ENCODE results near the gene TMEM240.
A peak's percentile ranks its signal among the peaks of the same experiment; 100 is the strongest.
"Not testable (repeated sequence)": the region's sequence is repeated elsewhere in the genome, so short reads cannot be mapped to it uniquely, and the experiment has no call there.

The TMEM240 gene

DNA sequence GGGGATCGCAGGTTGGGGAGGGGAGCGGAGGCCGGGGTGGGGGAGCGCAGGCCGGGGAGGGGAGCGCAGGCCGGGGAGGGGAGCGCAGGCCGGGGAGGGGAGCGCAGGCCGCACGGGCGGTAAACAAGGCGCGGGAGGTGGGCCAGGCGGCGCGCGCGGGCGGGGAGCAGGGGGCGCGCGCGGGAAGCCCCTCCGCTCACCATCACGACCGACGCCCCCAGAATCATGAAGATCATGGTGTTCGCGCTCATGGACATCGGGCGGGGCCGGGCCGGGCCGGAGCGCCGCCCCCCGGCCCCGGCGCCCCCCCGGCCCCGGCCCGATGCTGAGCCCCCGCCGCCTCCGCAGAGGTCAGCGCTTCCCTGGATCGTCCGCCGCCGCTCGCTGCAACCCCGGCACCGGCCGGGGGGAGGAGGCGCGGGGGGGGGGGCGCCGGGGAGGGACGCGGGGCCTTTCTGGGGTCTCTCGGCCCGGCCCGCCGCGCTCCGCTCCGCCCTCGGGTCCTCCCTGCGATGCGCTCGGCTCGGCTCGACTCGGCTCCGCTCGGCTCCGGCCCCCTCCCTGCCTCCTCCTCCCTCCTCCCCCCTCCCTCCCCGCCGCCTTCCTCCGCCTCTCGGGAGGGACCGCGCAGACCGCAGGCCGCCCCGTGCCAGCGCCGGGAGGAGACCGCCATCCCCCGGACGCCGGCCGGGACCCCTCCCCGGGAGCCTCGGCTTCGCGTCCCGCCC lies at the start of gene TMEM240:
Gene TMEM240 (minus strand): TSS at position 535 of the 728 bp plus-strand sequence. CDS start 278 bp downstream, at position 257.
- DNase-seq: no peak

DNA sequence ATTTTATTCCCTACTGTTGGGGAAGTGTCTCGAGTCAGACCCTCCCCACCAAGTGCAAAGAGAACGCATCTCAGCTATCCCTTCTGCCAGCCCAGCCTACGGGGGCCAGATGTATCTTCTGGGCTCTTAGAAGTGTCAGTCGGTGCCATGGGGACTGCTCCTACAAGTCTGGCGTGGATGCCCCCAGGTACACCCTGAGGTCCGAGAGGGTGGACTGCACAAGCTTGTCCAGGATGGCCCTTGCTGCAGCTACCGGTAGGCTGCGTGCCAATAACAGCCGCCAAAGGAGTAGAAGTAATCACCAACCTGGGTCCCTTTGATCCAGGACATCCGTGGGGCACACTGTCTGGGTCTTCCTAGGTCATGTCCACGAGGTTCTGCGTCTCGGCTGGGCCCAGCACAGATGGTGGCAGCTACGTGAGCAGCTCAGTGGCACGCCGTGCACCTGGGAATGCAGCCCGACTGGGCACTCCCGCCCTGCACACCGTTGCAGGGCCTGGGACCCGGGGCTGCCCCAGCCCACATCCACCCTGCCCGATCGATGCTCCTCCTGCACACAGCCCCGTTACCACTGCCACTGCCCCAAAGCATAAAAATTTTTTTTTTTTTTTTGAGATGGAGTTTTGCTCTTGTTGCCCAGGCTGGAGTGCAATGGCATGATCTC lies 43.1 kb upstream of the TMEM240 start:
- no peak for DNase-seq

GRCh38 chr1:1582585-1583346 lies 42.3 kb upstream of the TMEM240 start:
- no peak for DNase-seq

GRCh38 chr1:1578371-1578940 lies 38.0 kb upstream of the TMEM240 start:
- DNase-seq: no peak

DNA sequence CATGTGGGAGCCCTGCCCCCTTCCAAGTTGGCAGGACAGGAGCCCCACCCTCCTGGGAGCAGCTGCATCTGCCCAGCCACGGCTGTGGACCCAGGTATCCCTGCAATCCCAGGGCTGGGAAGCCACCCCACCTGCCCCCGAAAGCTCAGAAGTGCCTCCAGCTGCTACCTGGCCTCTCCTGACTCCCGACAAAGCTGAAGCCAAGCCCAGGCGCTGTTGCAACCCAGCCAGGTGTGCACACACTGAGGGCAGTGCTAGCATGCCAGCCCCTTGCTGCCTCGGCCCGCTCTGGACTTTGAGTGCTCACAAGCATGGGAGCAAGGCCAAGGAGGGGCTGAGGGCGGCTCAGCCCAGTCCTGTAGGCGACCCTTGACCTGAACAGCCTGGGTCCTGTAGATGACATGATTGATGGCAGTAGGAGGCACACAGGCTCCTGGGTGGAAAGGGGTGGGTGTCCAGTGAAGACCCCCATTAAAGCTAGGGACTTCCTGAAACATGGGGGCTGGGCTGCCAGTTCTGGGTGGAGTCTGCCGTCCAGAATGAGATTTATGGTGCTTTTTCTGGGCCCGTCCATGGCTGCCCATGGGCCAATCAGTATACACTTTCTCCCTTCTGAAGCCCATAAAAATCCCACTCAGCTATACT lies 37.1 kb upstream of the TMEM240 start:
- no peak for DNase-seq

DNA sequence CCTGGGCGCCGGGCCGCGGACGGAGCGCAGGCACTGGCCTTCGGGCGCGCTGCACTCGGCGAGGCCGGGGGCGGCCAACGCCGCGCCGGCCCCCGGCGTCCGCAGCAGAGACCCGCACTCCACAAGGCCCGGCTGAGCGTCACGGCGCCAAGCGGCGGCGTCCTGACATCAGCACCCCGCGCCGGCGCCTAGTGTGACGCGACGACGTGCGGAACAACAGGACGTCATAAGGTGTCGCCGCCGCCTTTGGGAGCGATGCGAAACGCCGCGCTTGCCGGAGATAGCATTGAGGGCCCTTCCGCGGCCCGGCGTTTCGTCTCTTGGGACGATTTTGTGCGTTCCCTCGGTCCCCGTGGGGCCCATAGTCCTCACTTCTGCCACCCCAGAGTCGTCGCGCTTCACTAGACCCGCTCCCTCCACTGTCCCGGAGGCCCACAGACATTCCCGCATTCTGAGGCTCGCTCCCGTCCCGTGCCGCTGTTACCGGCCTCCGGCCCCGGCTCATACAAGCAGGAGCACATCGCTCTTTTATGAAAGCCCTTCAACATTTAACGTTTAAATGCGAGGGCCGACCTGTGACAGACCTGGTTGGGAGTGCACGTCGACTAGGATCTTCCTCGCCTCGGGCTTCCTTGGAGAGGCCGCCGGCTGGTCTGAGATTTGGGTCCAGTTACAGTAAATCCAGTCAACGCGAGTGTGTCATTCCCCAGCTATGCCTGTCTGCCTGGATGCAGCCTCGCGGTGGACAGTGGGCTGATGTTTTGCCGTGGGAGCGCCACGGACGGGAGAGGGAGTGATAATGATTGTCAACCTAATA lies 34.5 kb upstream of the TMEM240 start, which contains the start of gene SSU72:
Gene SSU72 (minus strand): TSS at position 143 of the 817 bp plus-strand sequence. CDS start 306 bp downstream, outside the sequence.
- DNase-seq: peak; percentile 88

DNA sequence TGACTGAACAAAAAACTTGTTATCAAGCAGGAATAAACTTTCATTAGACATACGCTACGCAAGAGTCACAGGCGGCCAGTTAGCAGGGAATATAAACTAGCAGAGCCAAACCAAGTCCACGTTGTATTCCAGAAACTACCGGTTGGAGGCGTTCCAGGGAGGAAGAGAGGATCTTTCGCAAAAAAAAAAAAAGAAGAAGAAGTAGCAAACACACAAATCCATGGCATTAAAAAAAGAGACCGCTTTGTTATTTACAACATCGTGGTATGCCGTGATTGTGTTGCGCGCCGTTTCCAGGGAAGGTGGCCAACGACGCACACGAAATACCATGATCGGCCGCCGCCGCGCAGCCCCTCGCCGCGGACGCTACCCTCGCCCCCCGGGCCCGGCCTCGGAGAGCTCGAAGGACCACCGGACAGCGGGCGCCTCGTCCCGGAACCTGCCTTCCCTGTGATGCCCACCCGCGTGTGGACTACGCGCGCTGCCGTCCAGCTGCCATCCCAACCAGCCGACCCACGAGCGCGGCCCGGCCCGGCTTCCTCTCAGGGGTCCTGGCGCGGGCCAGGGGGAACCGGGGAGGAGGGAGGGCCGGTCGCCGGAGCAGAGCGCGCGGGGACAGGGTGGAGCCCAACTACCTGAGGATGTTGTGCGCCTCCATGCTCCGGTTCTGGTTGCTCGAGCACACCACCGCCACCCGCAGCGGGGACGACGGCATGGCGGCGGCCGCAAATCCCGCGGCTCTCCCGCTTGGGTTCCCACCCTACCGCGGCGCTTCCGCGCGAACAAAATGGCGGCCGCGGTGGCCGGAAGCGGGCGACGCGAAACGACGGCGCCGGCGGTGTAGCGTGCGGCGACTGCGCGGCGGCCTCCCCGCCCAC lies 33.7 kb upstream of the TMEM240 start:
- peak; percentile 82 for DNase-seq

- DNase-seq: no peak
Observed at GRCh38 chr1:1569341-1569740, 28.9 kb upstream of the TMEM240 start.

- no peak for DNase-seq
Observed at GRCh38 chr1:1567891-1568291, 27.5 kb upstream of the TMEM240 start.

DNA sequence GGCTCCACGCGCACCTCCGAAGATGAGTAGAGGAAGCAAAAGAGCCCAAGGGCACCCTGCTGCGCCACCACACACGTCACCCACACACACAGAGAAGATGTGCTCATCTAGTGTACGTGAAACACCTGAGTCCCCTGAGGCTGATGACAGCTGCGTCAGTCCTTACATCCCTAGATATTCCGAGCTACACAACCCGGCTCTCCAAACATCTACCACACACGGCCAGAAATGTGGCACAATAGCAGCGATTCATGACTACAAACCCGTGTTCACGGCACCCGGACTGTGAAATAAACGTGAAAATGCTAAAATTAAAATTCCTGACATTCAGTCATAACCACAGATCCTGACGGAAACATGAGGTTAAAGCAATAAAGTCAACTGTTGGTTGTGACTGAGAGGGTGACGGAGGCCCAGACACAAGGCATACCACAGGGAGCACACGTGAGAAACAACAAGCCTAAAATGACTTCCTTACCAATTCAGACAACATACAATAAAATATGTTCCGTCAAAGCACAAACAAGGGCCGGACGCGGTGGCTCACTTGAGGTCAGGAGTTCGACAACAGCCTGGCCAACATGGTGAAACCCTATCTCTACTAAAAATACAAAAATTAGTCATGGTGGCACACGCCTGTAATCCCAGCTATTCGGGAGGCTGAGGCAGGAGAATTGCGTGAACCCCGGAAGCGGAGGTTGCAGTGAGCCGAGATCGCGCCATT lies 26.9 kb upstream of the TMEM240 start:
- DNase-seq: no peak

DNA sequence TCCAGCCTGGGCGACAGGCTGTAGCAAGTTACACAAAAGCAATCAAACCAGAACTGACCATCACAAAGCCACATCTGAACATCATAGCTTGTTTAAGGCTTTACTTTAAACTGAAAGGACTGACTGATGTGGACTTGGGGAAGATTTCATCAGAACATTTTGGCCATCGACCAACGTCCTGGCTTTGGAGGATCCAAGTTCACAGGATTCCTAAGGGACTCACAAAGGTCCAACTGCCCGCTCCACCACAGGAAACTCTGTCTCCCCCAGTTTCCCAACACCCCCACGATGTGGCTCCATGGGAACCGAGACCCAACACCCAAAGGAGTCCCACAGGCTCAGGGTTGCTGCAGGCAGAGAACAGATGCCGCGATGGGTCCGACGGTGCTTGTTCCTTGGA lies 24.9 kb upstream of the TMEM240 start:
- DNase-seq: no peak

- DNase-seq: no peak
Observed at GRCh38 chr1:1564268-1564667, 23.8 kb upstream of the TMEM240 start.

DNA sequence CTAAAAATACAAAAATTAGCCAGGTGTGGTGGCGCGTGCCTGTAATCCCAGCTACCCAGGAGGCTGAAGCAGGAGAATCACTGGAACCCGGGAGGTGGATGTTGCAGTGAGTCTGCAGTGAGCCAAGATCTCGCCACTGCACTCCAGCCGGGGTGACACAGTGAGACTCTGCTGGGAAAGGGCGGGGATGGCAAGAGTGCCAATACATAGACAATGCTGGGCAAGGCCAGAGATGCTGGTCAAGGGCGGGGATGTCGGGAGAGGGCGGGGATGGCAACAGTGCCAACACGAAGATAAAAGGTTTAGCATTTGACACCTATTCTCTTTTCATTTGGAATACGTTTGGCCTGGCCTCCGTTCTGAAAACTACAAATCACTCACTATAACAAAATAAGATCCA lies 23.3 kb upstream of the TMEM240 start:
- no peak for DNase-seq

DNA sequence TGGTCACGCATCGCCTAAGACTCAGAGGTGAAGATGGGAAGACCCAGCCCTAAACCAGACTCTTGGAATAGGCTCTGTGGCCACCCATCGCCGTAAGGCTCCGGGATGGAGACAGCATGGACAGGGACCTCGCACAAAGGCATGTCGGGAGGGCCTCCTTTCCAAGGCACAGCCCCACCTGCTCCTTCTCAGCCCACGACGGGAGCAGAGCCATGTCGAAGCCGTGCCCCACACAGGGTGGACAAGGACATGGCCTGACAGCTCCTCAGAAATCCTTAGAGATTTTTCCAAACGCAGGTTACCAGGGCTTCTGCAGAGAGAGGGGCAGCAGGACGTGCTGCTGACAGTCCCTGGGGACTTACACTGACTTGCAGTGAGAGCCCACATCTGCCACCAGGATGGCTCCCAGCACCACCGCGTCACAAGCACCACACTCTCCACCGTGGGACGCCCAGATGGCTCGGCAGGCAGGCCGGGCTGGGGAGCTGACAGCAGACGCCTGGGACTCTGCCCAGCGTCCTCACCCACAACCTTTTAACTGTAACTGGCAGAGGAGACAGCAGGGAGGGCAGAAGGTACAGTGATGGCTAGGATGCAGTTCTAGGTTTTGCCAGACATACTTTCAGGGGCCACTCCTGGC lies 22.3 kb upstream of the TMEM240 start:
- no peak for DNase-seq

DNA sequence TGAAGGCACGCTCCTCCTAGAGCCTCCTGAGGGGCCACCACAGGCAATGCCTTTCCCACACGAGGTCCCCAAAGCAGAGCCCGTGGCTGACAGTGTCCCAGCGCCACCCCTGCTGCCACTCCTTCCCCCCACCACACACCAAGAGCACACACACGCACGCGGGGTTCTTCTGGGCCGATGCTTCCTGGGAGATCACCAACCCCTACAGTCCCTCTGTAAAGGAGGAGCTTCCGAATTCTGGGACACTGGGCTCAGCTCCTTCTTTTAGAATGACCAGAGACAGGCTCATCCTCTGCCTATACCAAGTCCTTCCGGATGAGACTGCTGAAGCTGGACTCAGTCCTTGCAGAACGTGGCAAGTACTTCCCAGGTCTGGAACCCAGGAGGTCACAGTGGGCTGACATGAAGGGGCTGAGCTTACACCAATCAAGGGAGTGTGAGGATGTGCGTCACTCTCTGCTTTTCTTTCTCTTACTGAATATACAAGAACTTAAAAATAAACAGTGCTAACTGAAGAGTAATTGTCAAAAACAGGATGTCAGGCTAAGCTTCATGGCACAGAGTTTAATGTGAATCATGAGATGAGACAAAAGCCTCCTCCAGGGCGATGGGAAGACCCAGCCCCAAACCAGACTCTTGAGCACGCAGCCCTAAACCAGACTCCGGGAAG lies 21.5 kb upstream of the TMEM240 start:
- no peak for DNase-seq

- no peak for DNase-seq
Observed at GRCh38 chr1:1560178-1560577, 19.8 kb upstream of the TMEM240 start.

- DNase-seq: no peak
Observed at GRCh38 chr1:1559066-1559465, 18.6 kb upstream of the TMEM240 start.

- DNase-seq: no peak
Observed at GRCh38 chr1:1558591-1558990, 18.2 kb upstream of the TMEM240 start.

DNA sequence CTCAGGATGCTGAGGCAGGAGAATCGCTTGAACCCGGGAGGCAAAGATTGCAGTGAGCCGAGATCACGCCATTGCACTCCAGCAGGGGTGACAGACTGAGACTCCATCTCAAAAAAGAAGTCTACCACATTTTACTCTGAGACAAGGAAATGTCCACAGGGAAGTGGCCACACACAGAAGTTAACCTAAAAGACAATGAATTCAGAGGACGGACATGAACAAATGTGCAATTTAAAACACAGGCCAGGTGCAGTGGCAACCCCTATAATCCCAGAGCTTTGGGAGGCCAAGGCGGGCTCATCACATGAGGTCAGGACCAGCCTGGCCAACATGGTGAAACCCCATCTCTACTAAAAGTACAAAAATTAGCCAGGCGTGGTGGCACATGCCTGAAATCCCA lies 17.3 kb upstream of the TMEM240 start:
- not testable (repeated sequence) for DNase-seq

Data from GDM1 (cell line).